Activated T-helper 1 cell treated with anti-CD3 and anti-CD28 coated beads, Interleukin-2, amount 50 U/mL, for 16 hours (primary cell): ENCODE measurements around the gene NAP1L1.
"Not testable (repeated sequence)": the region's sequence is repeated elsewhere in the genome, so short reads cannot be mapped to it uniquely, and the experiment has no call there.

ENCODE experiments used
- DNase-seq, 2 donors: peaks; one replicate each; pipeline ENCODE4 v3.0.0-alpha.2; 2020; ENCODE audit warnings: low read depth in 1 of 2, low spot score in 1 of 2

Gene NAP1L1

DNA sequence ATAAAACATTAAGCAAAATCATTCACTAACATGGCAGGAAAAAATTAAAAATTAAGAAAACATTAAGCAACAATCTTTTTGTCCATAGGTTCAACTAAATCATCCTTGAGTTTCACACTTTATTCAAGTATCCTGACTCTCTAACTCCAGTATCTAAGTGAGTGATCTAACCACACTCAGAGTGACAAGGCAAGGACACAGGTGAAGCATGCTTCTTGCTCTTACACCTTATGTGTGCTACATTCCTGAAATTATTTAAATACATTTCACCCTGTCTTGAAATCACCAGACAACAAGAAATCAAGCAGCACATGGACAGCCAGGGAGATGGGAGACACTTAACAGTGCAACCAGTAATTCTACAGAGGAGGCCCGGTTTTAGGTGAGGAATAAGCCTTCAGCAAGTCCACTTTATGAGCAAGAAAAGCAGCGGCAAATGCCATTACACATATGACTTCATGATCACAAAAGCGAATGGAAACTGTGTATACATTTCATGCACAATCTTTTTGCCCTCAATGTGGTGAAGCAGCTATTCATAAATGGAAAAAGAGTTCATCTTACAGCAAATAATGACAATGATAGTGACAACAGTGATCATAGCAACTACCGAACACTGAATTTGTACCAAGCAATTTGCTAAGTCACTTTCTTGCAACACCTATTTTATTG lies 90.3 kb downstream of the NAP1L1 start:
- DNase-seq = no peak

DNA sequence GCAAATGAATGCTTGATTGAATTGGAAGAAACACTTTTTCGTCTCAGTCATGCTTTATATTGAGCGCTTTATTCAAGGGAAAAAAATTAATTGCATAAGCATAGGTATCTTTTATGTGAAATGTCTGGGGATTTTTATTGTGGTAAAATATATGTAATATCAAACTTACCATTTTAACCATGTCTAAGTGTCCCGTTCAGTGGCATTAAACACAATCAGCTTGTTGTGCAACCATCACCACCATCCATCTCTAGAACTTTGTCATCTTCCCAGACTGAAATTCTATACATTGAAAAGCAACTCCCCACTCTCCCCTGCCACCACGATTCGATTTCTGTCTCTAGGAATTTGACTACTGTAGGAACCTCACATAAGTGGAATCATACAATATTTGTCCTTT lies 92.7 kb downstream of the NAP1L1 start:
- DNase-seq = no peak

DNA sequence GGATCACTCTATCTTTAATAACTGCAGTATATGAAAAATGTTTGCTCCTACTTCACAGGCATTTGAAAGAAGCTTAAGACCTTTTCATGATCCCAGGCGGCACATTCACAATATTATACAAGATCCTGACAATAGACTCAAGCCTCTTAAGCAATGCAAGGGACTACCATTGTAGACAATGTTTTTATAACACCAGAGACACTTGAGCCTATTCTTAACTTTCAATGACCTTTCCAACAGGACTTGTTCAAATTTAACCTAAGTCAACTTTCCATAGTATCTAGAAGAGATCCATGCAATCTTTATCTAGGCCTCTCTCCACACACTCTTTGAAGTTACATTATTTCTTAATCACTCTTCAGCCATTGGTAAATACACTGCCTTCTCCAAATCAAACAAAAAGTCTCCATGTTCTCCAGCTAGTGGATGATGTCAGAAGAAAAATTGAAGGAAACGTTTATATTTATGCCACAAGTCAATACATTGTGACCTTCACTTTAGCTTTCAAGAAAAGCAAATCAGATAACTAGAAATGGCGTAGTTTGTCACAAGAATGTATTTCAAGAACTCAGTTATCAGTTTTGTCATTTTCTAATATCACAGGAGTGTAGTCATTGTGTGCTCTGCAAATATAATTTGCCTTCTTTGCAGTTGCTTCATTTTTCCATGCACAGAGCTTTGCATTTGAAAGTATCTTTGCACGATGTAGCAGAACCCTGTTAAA lies 94.1 kb downstream of the NAP1L1 start:
- DNase-seq = no peak

DNA sequence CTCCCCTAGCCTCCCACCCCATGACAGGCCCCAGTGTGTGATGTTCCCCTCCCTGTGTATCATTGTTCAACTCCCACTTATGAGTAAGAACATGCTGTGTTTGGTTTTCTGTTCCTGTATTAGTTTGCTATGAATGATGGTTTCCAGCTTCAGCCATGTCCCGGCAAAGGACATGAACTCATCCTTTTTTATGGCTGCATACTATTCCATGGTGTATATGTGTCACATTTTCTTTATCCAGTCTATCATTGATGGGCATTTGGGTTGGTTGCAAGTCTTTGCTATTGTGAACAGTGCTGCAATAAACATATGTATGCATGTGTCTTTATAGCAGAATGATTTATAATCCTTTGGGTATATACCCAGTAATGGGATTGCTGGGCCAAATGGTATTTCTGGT lies 96.8 kb downstream of the NAP1L1 start:
- not testable (repeated sequence) for DNase-seq
